ACHN (cell line): ENCODE measurements around the gene EREG.

Source experiments
- DNase-seq: peaks from one replicate; pipeline ENCODE4 v3.0.0-alpha.2; 2015
- in situ Hi-C: cut with HindIII; loops from 2 replicates; pipeline ENCODE4 v1.10.0; 2017; ENCODE audit warnings: low sequenced_read_pairs, low pct_ligation_motif_present, low pct_unique_long_range_greater_than_20kb

The EREG gene

GRCh38 chr4:74408639-74409038, 43.7 kb downstream of the EREG start:
- DNase-seq: peak; percentile 40

DNA sequence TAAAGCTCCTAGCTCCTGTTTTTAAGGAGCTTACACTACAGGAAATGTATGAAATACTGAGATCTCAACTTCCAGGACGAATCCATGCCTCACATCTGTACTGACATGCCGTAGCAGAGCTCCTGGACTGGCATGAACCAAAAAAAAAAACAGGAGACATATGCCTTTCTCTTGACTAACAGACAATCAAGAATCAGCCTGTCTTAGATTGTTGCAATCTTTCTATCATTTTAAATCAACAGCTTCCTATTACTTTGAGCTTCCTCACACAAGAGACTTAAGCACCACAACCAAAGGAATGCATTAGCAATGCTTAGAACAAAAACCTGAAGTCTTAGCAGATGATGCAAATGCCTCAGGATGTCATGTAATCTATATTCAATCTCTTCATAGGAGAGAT, 45.3 kb downstream of the EREG start:
- in situ Hi-C loops: no loop called here
- DNase-seq: no peak

More at GRCh38 chr4:74408639-74409038, 43.7 kb downstream of the EREG start:
- in situ Hi-C loops: no loop called here

- in situ Hi-C loops: no loop called here
Measured at GRCh38 chr4:74412225-74412624, 47.3 kb downstream of the EREG start.

GRCh38 chr4:74413265-74413664, 48.3 kb downstream of the EREG start:
- DNase-seq: no peak
- in situ Hi-C loops: no loop called here

More at GRCh38 chr4:74412225-74412624, 47.3 kb downstream of the EREG start:
- DNase-seq: no peak

GRCh38 chr4:74414149-74414809, 49.3 kb downstream of the EREG start:
- no peak for DNase-seq
- in situ Hi-C loops: no loop called here

DNA sequence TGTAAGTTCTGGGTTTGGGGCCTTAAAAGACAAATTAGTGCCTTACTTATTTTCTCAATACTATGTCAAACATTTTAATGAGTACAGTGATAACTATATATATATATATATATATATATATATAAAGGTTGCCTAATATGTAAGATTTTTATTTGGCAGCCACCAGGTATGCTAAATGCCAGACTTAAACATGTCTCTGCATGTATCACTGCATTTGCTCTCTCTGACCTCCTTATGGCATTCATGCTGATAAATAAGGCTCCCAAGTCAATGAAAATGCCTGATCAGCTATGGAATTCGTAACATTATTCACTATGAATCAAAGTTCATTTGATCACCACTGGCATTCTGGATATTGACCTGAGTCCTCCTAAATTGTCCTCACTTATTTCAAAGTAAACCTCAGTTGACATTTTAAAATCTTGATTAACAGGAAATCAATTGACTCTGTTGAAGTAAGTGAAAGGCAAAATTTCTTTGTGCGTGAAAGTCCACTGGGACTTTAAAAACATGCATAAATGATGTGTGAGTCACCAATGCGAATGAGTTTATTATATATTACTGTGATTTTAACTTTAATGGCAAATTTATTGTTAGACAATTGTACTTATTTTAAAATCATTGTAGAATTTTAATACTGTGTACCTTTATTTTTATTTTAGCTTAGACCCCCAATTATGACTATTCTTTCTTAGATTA, 50.8 kb downstream of the EREG start:
- DNase-seq: no peak
- in situ Hi-C loops: no loop called here

DNA sequence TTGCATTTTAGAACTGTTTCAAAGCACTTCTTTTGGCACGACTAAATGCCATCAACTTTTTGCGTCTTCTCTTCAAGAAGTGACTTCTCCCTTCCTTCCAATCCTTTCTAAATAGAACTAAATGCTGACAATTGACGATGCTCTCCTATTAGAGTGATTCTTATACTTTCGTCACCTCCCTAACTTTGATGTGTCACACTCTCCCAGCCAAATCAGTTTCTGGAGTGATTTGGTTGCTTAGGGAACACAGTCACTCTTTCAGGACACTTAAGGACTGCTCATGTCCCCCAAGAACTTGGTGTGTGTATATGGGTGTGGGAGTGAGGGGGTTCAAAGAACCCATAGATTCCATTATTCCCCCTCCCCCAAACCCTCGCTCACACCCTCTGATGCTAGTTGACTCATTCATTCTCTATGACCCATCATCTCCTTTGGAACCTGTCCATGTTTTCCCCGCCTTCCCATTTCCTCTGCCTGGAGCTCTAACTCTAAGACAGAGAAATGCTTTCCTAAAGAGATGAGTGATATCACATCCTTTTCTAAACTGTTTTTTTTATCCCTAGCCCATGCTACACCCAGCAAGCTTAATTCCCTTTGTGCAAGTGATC, 53.2 kb downstream of the EREG start:
- in situ Hi-C loops: no loop called here
- DNase-seq: peak; percentile 44

- in situ Hi-C loops: no loop called here
- no peak for DNase-seq
Measured at GRCh38 chr4:74420863-74421262, 55.9 kb downstream of the EREG start.

DNA sequence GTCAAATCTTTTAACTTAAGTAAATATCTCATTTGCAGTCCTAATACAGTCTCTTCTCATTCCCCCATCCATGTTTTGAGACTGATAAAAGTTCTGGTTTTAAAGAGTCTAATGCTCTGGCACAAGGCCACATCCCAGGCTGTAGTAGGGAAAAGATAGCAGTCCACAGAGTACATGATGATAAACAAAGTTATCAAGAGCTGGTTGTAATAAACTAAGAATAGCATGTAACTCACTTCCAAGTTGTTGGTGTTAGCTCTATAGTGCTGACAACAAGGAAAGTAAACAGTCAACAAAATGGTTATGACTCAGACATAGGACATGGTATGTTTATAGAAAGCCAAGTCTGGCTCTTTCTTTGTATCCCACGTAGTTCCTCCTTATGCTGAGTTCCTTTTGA, 58.2 kb downstream of the EREG start:
- no peak for DNase-seq
- in situ Hi-C loops: no loop called here

GRCh38 chr4:74424111-74424510, 59.2 kb downstream of the EREG start:
- in situ Hi-C loops: no loop called here
- DNase-seq: no peak

DNA sequence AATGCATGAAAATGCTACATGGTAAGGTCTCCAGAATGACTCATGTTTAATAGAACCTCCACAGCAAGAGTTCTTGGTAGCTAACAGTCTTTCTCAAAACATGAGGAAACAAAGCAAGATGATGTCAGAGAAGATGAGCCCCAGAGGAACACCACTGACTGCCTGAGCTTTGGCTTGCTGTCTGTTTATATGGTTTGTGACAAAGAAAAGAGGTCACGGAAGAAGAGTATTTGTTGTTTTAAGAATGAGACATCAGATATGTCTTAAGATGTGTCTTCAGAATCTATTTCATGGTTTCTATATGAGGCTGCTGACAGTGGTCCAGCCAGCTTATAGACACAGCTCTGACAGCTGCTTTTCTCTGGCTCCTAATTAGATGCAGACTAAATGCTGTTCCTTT, 61.2 kb downstream of the EREG start:
- DNase-seq: no peak
- in situ Hi-C loops: no loop called here

GRCh38 chr4:74428276-74428675, 63.3 kb downstream of the EREG start:
- DNase-seq: no peak
- in situ Hi-C loops: no loop called here

DNA sequence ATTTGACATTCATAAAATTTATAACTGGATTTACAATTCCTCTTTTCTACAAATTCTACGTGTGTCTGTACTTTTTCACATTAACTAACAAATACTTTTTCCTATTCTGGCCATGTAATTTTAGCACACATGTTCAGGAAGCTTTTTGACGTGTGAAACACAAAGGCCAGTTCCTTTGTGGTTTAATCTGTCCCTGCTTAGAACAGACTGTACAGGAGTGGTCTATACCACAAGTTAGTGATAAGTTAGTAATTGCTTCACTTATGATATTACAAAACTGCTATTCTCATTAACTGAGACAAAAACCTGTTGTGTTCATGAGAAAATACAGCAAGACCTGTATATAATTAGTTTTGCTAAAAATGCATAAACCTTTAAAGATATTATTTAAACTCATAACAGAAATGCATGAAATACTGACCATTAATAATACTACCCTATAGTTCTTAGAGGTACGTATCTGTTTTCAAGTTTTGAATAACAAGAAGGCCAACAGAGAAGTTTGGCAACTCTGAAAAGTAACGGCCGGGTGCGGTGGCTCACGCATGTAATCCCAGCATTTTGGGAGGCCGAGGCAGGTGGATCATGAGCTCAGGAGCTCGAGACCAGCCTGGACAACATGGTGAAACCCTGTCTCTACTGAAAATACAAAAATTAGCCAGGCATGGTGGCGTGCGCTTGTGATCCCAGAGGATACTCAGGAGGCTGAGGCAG, 66.3 kb downstream of the EREG start:
- in situ Hi-C loops: no loop called here
- DNase-seq: no peak

DNA sequence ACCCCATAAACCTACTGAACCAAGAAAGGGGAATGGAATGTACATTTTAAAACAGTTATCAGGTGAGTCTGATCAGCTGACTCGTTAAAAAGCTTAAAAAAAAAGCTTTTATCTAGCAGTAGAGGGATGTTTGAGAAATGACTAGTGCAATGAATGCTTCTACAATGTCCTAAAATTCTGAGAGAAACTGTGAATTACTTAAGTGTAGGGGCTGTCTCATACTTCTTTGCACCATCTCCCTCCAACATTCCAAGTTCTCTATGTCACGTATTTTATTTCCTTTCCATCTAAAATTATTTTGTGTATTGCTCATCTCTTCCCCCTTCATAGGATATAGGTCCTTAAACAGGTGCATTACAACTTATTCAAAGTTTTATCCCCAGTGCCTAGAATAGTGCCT, 68.1 kb downstream of the EREG start:
- DNase-seq: no peak
- in situ Hi-C loops: no loop called here

DNA sequence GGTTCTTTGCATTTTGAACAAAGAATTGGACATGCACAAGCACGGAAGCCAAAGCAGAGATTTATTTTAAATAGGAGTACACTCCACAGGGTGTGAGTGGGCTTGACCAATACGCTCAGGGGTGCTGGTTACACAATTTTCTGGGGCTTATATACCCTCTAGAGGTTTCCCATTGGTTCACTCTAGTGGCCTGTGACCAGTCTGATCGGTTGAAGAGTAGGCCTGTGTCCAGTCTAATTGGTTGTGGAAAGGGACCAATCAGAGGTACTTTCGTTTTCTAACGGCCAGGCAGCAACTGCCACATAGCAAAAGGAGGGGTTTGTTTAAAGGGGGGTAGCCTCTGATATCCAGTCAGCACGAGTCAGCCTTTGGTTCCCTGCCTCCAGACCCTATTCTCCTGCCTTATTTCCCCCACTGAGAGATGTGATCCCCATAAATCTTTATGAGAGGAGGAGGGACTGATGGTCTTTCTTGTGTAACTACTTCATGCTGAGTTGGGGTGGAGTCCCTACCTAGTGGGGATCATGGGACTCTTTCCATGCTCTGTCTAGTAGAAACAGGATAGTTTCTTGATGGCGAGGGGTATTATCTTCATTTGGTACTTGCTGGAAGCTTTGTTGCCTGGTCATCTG, 68.7 kb downstream of the EREG start:
- in situ Hi-C loops: no loop called here
- no peak for DNase-seq

- in situ Hi-C loops: no loop called here
- no peak for DNase-seq
Measured at GRCh38 chr4:74435296-74435695, 70.4 kb downstream of the EREG start.

GRCh38 chr4:74437866-74438265, 72.9 kb downstream of the EREG start:
- in situ Hi-C loops: no loop called here
- DNase-seq: no peak
